H1 (cell line): Measurements from ENCODE around the gene NBAS. TPM values are rescaled to one million over a fixed set of nuclear protein-coding genes. Genes with fewer than 3 reads are reported as not detected.

Experiments used
- CTCF ChIA-PET: fragments of 300-600 bp; sonication (Branson Sonifier 250); formaldehyde crosslinking; loops from one replicate; lab custom pipeline; 2021; ENCODE audit not compliant: partially characterized antibody; lab: Charles Lee
- POLR2A ChIA-PET: fragments of 300-600 bp; sonication (Branson Sonifier 250); formaldehyde crosslinking; loops from one replicate; lab custom pipeline; 2021; ENCODE audit warnings: inconsistent platforms; ENCODE audit not compliant: partially characterized antibody; lab: Charles Lee
- DNase-seq, 2 experiments: peaks; one replicate each; pipeline versions ENCODE4 v3.0.0 to v3.0.0-alpha.2; 2010 to 2022; ENCODE audit warnings: low spot score in 2 of 2, low read depth in 1 of 2, mixed read lengths in 1 of 2
- FAIRE-seq: peaks from 2 replicates; lab custom pipeline; 2011; peaks lifted over from hg19 to GRCh38; lab: Jason Lieb, UNC
- H2AFZ ChIP-seq: 2 replicates; pipeline ENCODE4 v1.8.1; 2012; ENCODE audit warnings: low read length, inconsistent platforms
- H2AK5ac ChIP-seq: 2 replicates; pipeline ENCODE4 v1.6.1; 2013; ENCODE audit warnings: low read depth, low read length
- H2BK120ac ChIP-seq: replicated peaks from 2 replicates; pipeline ENCODE3; 2013; ENCODE audit warnings: low read depth, low read length, inconsistent platforms
- H2BK12ac ChIP-seq: 2 replicates; pipeline ENCODE4 v1.6.1; 2013; ENCODE audit warnings: low read depth, low read length
- H2BK15ac ChIP-seq: 2 replicates; pipeline ENCODE4 v1.6.1; 2013; ENCODE audit warnings: low read length
- H2BK20ac ChIP-seq: 2 replicates; pipeline ENCODE4 v1.6.1; 2013; ENCODE audit warnings: low read length
- H2BK5ac ChIP-seq: 2 replicates; pipeline ENCODE4 v1.6.1; 2013; ENCODE audit warnings: low read depth, low read length
- H3K14ac ChIP-seq: 2 replicates; pipeline ENCODE4 v1.6.1; 2013; ENCODE audit warnings: inconsistent platforms; ENCODE audit not compliant: insufficient read length
- H3K18ac ChIP-seq: 2 replicates; pipeline ENCODE4 v1.6.1; 2013; ENCODE audit warnings: low read length; ENCODE audit errors: extremely low read depth
- H3K23ac ChIP-seq: 2 replicates; pipeline ENCODE4 v1.6.1; 2013; ENCODE audit warnings: inconsistent platforms; ENCODE audit not compliant: insufficient read length
- H3K23me2 ChIP-seq: 2 replicates; pipeline ENCODE4 v1.6.1; 2013; ENCODE audit warnings: low read depth, low read length
- H3K27ac ChIP-seq: 2 replicates; pipeline ENCODE4 v1.6.1; 2011; ENCODE audit warnings: low read depth, low read length, inconsistent platforms
- H3K27me3 ChIP-seq, 4 experiments: replicated peaks in 1 of 4; 1 replicate in 1 of 4; 2 replicates in 3 of 4; pipeline versions ENCODE4 v1.6.1 to v1.8.1; 2011 to 2013; ENCODE audit warnings: low read length in 3 of 4, mild to moderate bottlenecking in 3 of 4, inconsistent platforms in 2 of 4, mixed read lengths in 2 of 4, moderate library complexity in 1 of 4; ENCODE audit not compliant: control insufficient read depth in 3 of 4, insufficient read depth in 3 of 4; ENCODE audit errors: extremely low read depth in 1 of 4
- H3K36me3 ChIP-seq, 4 experiments: 2 replicates each; pipeline versions ENCODE4 v1.6.1 to v1.8.1; 2011 to 2013; ENCODE audit warnings: mild to moderate bottlenecking in 4 of 4, low read length in 3 of 4, moderate library complexity in 2 of 4, control low read depth in 1 of 4, inconsistent platforms in 1 of 4; ENCODE audit not compliant: insufficient read depth in 4 of 4, control insufficient read depth in 2 of 4
- H3K4ac ChIP-seq: replicated peaks from 2 replicates; pipeline ENCODE3; 2013; ENCODE audit warnings: low read length, low read depth, mixed read lengths, inconsistent platforms; ENCODE audit not compliant: insufficient read length
- H3K4me1 ChIP-seq, 4 experiments: replicated peaks in 1 of 4; 1 replicate in 1 of 4; 2 replicates in 3 of 4; pipeline versions ENCODE4 v1.6.1 to v1.8.1; 2011 to 2013; ENCODE audit warnings: low read length in 3 of 4, inconsistent platforms in 2 of 4, mixed read lengths in 1 of 4; ENCODE audit not compliant: insufficient read depth in 4 of 4, control insufficient read depth in 3 of 4
- H3K4me2 ChIP-seq, 2 experiments: 2 replicates each; pipeline versions ENCODE4 v1.6.1 to v1.8.1; 2011 to 2013; ENCODE audit warnings: low read depth in 2 of 2, low read length in 2 of 2, control low read depth in 1 of 2, inconsistent platforms in 1 of 2, mild to moderate bottlenecking in 1 of 2; ENCODE audit not compliant: insufficient read depth in 1 of 2
- H3K4me3 ChIP-seq, 4 experiments: fragments of 200-600, 300-600 bp in 1 of 4; sonication (generic), shearing (Covaris generic), sonication (Bioruptor Twin) in 1 of 4; 2 replicates each; pipeline versions ENCODE4 v1.5.1 to v1.8.1; 2011 to 2016; ENCODE audit warnings: low read length in 4 of 4, low read depth in 3 of 4, control low read depth in 2 of 4, inconsistent platforms in 2 of 4, mild to moderate bottlenecking in 2 of 4, mixed read lengths in 1 of 4, moderate library complexity in 1 of 4; ENCODE audit not compliant: insufficient read depth in 2 of 4; ENCODE audit errors: extremely low read depth in 1 of 4
- H3K56ac ChIP-seq: replicated peaks from 2 replicates; pipeline ENCODE3; 2013; ENCODE audit warnings: low read depth, mild to moderate bottlenecking, mixed read lengths, low read length, inconsistent platforms; ENCODE audit not compliant: insufficient read length
- H3K79me1 ChIP-seq: 2 replicates; pipeline ENCODE4 v1.6.1; 2013; ENCODE audit warnings: low read depth, low read length, control low read depth
- H3K79me2 ChIP-seq, 2 experiments: 2 replicates each; pipeline versions ENCODE4 v1.6.1 to v1.8.1; 2012 to 2013; ENCODE audit warnings: low read length in 2 of 2, mild to moderate bottlenecking in 2 of 2, inconsistent platforms in 1 of 2; ENCODE audit not compliant: insufficient read depth in 2 of 2, control insufficient read depth in 1 of 2
- H3K9ac ChIP-seq, 4 experiments: replicated peaks in 1 of 4; 1 replicate in 1 of 4; 2 replicates in 3 of 4; pipeline versions ENCODE4 v1.6.1 to v1.8.1; 2011 to 2013; ENCODE audit warnings: low read depth in 3 of 4, low read length in 3 of 4, control low read depth in 2 of 4, mild to moderate bottlenecking in 2 of 4, moderate library complexity in 2 of 4, inconsistent platforms in 1 of 4; ENCODE audit errors: extremely low read depth in 1 of 4
- H3K9me3 ChIP-seq, 2 experiments: 2 replicates each; pipeline versions ENCODE4 v1.6.1 to v1.8.1; 2012 to 2013; ENCODE audit warnings: mild to moderate bottlenecking in 2 of 2, moderate library complexity in 2 of 2, control low read depth in 1 of 2, inconsistent platforms in 1 of 2, low read depth in 1 of 2, low read length in 1 of 2, mixed read lengths in 1 of 2; ENCODE audit not compliant: insufficient read depth in 2 of 2
- H4K20me1 ChIP-seq, 2 experiments: replicated peaks in 1 of 2; 2 replicates each; pipeline versions ENCODE3 to v1.8.1; 2011 to 2013; ENCODE audit warnings: inconsistent platforms in 2 of 2, low read length in 2 of 2, mild to moderate bottlenecking in 1 of 2; ENCODE audit not compliant: insufficient read depth in 2 of 2, control insufficient read depth in 1 of 2
- H4K5ac ChIP-seq: 2 replicates; pipeline ENCODE4 v1.6.1; 2013; ENCODE audit warnings: low read length, low read depth, mixed read lengths, inconsistent platforms; ENCODE audit not compliant: insufficient read length
- H4K8ac ChIP-seq: 2 replicates; pipeline ENCODE4 v1.8.0; 2013; ENCODE audit warnings: mild to moderate bottlenecking, moderate library complexity, low read length, inconsistent platforms; ENCODE audit not compliant: insufficient read depth; ENCODE audit errors: extremely low read depth
- H4K91ac ChIP-seq: replicated peaks from 2 replicates; pipeline ENCODE3; 2013; ENCODE audit warnings: low read length, mixed read lengths, inconsistent platforms; ENCODE audit not compliant: insufficient read length
- CEBPB ChIP-seq: IDR thresholded peaks from 2 replicates; pipeline ENCODE4 v1.6.1; 2012; ENCODE audit warnings: low read depth, low read length
- JUN ChIP-seq: IDR thresholded peaks from 2 replicates; pipeline ENCODE4 v1.6.1; 2011; ENCODE audit warnings: low read depth, mild to moderate bottlenecking, improper control_type of control experiment, low read length
- KDM1A ChIP-seq: fragments of 200-600, 300-600 bp; sonication (generic); IDR thresholded peaks from 2 replicates; pipeline ENCODE4 v1.7.1; 2016; ENCODE audit warnings: mild to moderate bottlenecking, low read length, borderline replicate concordance
- RNF2 ChIP-seq: fragments of 200-900, 300-1000 bp; sonication (generic); IDR thresholded peaks from 2 replicates; pipeline ENCODE4 v1.7.1; 2016; ENCODE audit warnings: borderline replicate concordance, low read depth, mild to moderate bottlenecking, antibody characterized with exemption, low read length; ENCODE audit not compliant: poor library complexity, severe bottlenecking; ENCODE audit errors: missing control alignments
- TBP ChIP-seq: IDR thresholded peaks from 2 replicates; pipeline ENCODE4 v1.6.1; 2011; ENCODE audit warnings: low read depth, low read length, improper control_type of control experiment
- TEAD4 ChIP-seq: IDR thresholded peaks from 2 replicates; pipeline ENCODE4 v1.6.1; 2012; ENCODE audit warnings: low read depth, low read length, inconsistent platforms, mixed read lengths
- WGBS, 2 experiments: shearing (Covaris generic) in 1 of 2; methylation state at CpG; one replicate each; pipeline versions ENCODE4 v1.1.6 to v1.1.7; 2013 to 2015; ENCODE audit warnings: low lambda C conversion rate in 2 of 2, mixed read lengths in 2 of 2, inconsistent platforms in 1 of 2, low coverage in 1 of 2, missing lambda C conversion rate in 1 of 2; ENCODE audit not compliant: insufficient replicate concordance in 2 of 2, insufficient coverage in 1 of 2, insufficient read length in 1 of 2; ENCODE audit errors: extremely low coverage in 1 of 2, missing lambda C conversion rate in 1 of 2; 5-methylcytosine and 5-hydroxymethylcytosine counted together
- polyA plus RNA-seq, 7 experiments: library from polyadenylated mRNA; depleted of rRNA in 3 of 7; stranded (reverse) in 5 of 7; unstranded in 2 of 7; fragments of >200 nt in 5 of 7; fragments of 200-250 nt in 2 of 7; gene quantifications; 1 replicate in 5 of 7; 2 replicates in 1 of 7; 4 replicates in 1 of 7; pipeline versions ENCODE4 v1.2.1 to v1.2.3, GENCODE V29; 2011 to 2013; ENCODE audit warnings: missing spikeins in 2 of 7, mixed read lengths in 2 of 7
- total RNA-seq: library from RNA; stranded (reverse); fragmentation: NEBNext Ultra II Directional; extraction: Animal tissue kit (Norgen Biotek cat#: 25700); gene quantifications from 2 replicates; pipeline ENCODE4 v1.2.1, GENCODE V29; 2021

The NBAS gene
- total and polyA plus RNA-seq, 2 of the 8 experiments (the other 6 are each of a cell fraction or from before 2014, with no cell fraction given), result 19.6 to 34.8 TPM

GRCh38 chr2:15346624-15347023 is 214.5 kb downstream of the NBAS start:
- no peak overlapping the region for H2BK5ac ChIP-seq
- no peak overlapping the region for H3K9ac ChIP-seq
- H3K4me1 ChIP-seq, result no peaks in the 10 kb centered on the region
- no peak overlapping the region for H3K14ac ChIP-seq
- H3K79me2 ChIP-seq, result no peaks in the 10 kb centered on the region
- H4K8ac ChIP-seq, result no peak overlapping the region
- no peak overlapping the region for H3K4me3 ChIP-seq
- no peaks in the 10 kb centered on the region; the same call in 1 of the 2 replicates for H3K23me2 ChIP-seq
- no peak overlapping the region for H3K27ac ChIP-seq
- no peak overlapping the region for H3K4me2 ChIP-seq
- H2BK15ac ChIP-seq, result no peak overlapping the region
- no peak overlapping the region for H2BK12ac ChIP-seq
- ChIA-PET POLR2A (no interaction called here), CTCF (interaction anchor here (0.6 kb wide), 1 partner anchor 212 kb away, joined by 4 read pairs; no protein-coding TSS in a partner anchor)
- no peak overlapping the region for H4K91ac ChIP-seq
- no peaks in the 10 kb centered on the region for H4K20me1 ChIP-seq
- no peak overlapping the region for H2AK5ac ChIP-seq
- H3K79me1 ChIP-seq, result no peaks in the 10 kb centered on the region
- H3K36me3 ChIP-seq, result no peaks in the 10 kb centered on the region; a peak in 1 of 8 replicates
- DNase-seq, result no peak
- FAIRE-seq, result no peak
- H3K18ac ChIP-seq, result no peak overlapping the region
- no peak overlapping the region for H2AFZ ChIP-seq
- 100% methylated on average over 1 of the region's 1 CpG; no CpG with 5 or more reads in 1 of the 2 experiments for WGBS, 2 experiments
- no peaks in the 10 kb centered on the region for H3K27me3 ChIP-seq
- H3K9me3 ChIP-seq, result no peaks in the 10 kb centered on the region
- no peak overlapping the region for H3K56ac ChIP-seq
- H3K23ac ChIP-seq, result no peak overlapping the region
- no peak overlapping the region for H4K5ac ChIP-seq
- H3K4ac ChIP-seq, result no peak overlapping the region
- no peak overlapping the region for H2BK20ac ChIP-seq
- no peak overlapping the region for H2BK120ac ChIP-seq
- TF ChIP-seq TBP, result no peak
- TF ChIP-seq RNF2, result no peak
- no peak for TF ChIP-seq CEBPB
- TF ChIP-seq TEAD4, result no peak
- TF ChIP-seq KDM1A, result no peak
- TF ChIP-seq JUN, result no peak
